Stimulated activated naive CD8-positive, alpha-beta T cell treated with anti-CD3 and anti-CD28 coated beads, Interleukin-15, amount 100 ng/mL, for 72 hours (primary cell): ENCODE results near the gene MELTF.

Source experiments
- ATAC-seq: fragments of 150-1000 bp; cut with Tn5 transposase; 2 replicates; pipeline ENCODE4 v1.10.0; 2021; ENCODE audit warnings: mild to moderate bottlenecking, moderate library complexity
- DNase-seq, 2 donors: peaks; one replicate each; pipeline ENCODE4 v3.0.0; 2021 to 2022
- H3K27ac Mint-ChIP-seq, 2 donors: one replicate each; pipeline ENCODE4 v1.8.0; 2022; ENCODE audit warnings: mild to moderate bottlenecking in 2 of 2, mixed read lengths in 2 of 2, moderate library complexity in 2 of 2
- H3K27me3 Mint-ChIP-seq: one replicate; pipeline ENCODE4 v1.8.0; 2022; ENCODE audit warnings: mixed read lengths
- H3K4me1 Mint-ChIP-seq: one replicate; pipeline ENCODE4 v1.8.0; 2022; ENCODE audit warnings: mild to moderate bottlenecking, mixed read lengths
- H3K4me3 Mint-ChIP-seq, 2 donors: one replicate each; pipeline ENCODE4 v1.8.0; 2022; ENCODE audit warnings: mild to moderate bottlenecking in 2 of 2, mixed read lengths in 2 of 2, moderate library complexity in 1 of 2
- H3K9me3 Mint-ChIP-seq, 2 donors: one replicate each; pipeline ENCODE4 v1.8.0; 2022; ENCODE audit warnings: mixed read lengths in 2 of 2

MELTF gene

DNA sequence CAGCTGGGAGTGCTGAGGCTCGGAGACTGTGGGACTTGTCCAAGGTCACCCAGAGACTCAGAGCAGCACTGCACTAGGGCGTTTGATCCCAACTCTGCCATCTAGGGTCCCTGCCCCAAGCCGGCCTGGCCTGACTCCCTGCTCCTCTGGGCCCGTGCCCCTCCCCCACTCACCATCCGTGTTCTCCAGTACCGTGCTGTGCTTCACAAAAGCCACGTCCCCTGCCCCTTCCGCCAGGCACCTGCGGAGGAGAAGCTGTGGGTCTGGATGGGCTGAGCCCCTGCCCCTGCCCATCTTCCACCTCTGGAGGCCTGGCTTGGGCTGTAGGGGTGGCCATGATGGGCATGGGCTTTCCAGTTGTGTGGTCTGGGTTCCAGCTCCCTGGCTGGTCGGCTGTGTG is 8.4 kb downstream of the MELTF start:
- DNase-seq = no peak
- Mint-ChIP-seq H3K4me3 (no peak overlapping the region), H3K27me3 (peaks cover 19% of the 10 kb centered on the region), H3K4me1 (peaks cover 15% of the 10 kb centered on the region), H3K9me3 (no peaks in the 10 kb centered on the region), H3K27ac (no peak overlapping the region)
- ATAC-seq = no peak

DNA sequence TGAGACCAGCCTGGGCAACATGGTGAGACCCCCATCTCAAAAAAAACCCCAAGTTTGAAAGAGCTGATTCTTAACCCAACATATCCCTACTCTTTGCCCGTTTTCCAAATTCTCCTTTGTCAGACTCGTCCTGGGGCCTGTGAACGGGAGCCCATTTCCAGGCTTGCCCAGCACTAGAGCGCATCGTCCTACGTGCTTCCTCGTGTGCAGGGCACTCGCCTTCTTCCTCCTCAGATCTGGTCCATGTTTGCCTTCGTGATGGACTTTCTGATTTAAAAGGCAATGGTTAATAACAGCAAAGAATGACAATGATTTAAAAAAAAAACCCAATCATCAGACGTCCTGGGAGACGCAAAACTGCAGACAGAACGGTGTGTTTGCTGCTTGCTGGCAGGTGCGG is 10.1 kb downstream of the MELTF start:
- DNase-seq (no peak), ATAC-seq (no peak)
- no peak overlapping the region for H3K4me3 Mint-ChIP-seq
- peaks cover 19% of the 10 kb centered on the region for H3K27me3 Mint-ChIP-seq
- peaks cover 15% of the 10 kb centered on the region for H3K4me1 Mint-ChIP-seq
- no peak overlapping the region for H3K27ac Mint-ChIP-seq
- H3K9me3 Mint-ChIP-seq = no peaks in the 10 kb centered on the region

DNA sequence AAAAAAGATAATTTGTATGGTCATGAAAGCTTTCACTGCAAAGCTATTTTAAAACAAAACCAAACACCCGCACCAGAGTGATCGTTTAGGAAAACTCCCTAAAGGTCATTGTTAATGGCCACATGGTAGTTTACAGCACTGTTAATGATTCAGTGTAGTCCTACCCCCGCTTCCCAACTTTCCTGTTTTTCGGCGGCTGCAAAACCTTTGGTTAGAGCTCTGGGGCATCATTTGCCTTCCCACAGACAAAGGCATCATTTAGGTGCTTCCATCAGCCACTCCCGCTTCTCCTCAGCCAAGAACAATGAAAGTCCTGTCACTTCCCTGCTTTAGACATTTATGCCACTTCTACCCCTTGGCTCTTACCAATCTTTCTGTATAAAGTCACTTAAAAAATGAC is 10.6 kb downstream of the MELTF start:
- Mint-ChIP-seq H3K4me1 (peaks cover 15% of the 10 kb centered on the region), H3K27me3 (peaks cover 19% of the 10 kb centered on the region), H3K9me3 (no peaks in the 10 kb centered on the region), H3K27ac (no peak overlapping the region), H3K4me3 (no peak overlapping the region)
- ATAC-seq = no peak
- DNase-seq = no peak

DNA sequence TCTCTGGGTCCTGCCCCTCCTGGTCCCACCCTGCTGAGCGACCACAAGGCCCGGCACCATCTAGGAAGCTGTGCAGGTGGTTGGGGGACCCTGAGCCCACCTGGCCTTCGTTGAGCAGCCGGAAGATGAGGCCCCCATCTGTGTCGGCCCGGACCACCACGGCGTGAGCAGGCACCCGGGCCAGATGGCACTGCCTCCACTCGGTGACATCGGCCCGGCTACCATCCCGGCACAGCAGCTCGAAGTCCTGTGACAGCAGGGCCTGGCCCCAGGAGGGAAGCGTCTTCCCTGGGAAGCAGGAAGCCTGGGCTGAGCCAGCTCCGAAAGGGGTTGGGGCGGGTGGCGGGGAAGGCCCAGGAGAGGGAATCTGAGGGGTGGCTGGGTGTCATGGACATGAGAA is 12.6 kb downstream of the MELTF start:
- ATAC-seq = no peak
- DNase-seq = no peak
- Mint-ChIP-seq H3K9me3 (no peaks in the 10 kb centered on the region), H3K27ac (no peak overlapping the region), H3K4me1 (no peaks in the 10 kb centered on the region), H3K27me3 (peaks cover 4% of the 10 kb centered on the region), H3K4me3 (no peak overlapping the region)

DNA sequence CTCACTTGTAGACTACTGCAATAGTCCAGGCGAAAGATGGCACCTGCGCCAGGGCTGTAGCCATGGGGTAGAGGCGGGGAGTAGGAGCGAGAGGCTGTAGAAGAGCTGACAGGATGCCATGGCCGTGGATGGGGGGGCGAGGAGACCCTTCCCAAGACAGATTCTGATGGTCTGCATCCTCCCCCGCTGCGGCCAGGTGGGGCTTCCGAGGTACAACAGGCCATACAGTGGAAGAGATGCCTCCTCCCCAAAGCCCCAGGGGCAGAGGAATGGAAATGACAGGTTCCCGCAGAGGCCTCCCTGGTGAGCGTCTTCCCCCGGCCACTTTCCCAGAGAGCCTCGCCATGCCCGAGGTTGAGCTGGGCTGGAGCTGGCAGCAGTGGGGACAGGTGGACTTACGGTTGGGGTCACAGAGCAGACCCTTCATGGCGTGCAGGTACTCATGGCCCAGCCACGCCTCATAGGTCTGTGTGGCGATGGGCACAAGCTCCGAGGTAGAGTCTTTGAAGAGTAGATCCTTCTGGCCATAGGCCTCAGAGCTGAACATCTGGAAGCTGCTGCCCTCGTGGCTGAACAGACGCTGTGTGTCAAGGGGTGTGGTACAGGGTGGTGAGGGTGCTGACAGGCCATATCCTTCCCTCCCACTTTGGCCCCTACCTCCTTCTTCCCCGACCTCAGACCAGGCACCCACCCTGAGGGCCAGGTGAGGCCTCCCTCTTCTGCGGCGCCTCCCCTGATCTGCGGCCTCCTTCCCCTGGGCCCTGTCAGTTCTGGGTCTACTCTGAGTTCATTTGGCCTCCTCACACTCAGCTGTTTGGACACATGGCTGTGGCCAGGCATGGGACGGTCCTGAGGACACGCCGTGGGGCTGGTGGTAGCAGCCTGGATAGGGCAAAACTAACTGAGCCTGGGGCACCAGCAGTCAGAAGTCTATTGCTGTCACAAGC is 13.6 kb downstream of the MELTF start:
- Mint-ChIP-seq H3K9me3 (no peaks in the 10 kb centered on the region), H3K27ac (no peak overlapping the region)
- ATAC-seq = peak; percentile 29

DNA sequence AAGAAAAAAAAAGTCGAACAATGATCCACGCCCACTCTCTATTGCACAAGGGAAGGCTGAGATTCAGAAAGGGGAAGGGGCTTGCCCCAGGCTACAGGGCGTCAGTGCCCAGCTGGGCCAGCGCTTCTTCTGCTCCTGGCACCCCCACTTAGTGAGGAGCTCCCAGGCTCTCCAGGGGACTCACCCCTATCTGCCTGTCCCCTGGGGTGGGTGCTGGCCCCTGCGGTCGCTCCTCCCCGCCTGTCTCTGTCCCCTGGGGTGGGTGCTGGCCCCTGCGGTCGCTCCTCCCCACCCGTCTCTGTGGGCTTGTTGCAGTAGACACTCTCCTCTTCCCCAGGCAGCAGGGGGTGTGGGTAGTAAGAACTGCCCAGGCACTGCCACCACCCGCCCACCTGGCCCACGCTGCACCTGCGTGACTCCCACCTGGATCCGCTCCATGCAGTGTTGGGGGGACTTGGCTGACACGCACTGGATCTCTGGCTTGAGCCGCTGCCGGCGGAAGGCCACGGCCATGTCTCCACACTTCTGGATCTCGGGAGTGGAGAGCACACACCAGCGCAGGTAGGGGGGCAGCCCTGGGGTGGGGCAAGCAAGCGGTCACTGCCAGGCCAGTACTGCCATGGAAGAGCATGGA is 14.6 kb downstream of the MELTF start:
- Mint-ChIP-seq H3K4me1 (no peaks in the 10 kb centered on the region), H3K4me3 (no peak overlapping the region), H3K27ac (peak overlapping the region in 1 of 2 donors; percentile 54), H3K27me3 (no peaks in the 10 kb centered on the region), H3K9me3 (no peaks in the 10 kb centered on the region)
- DNase-seq (no peak), ATAC-seq (peak; percentile 43)

More for the DNA sequence above, 13.6 kb downstream of the MELTF start:
- Mint-ChIP-seq H3K27me3 (no peaks in the 10 kb centered on the region), H3K4me3 (no peak overlapping the region), H3K4me1 (no peaks in the 10 kb centered on the region)
- no peak for DNase-seq

DNA sequence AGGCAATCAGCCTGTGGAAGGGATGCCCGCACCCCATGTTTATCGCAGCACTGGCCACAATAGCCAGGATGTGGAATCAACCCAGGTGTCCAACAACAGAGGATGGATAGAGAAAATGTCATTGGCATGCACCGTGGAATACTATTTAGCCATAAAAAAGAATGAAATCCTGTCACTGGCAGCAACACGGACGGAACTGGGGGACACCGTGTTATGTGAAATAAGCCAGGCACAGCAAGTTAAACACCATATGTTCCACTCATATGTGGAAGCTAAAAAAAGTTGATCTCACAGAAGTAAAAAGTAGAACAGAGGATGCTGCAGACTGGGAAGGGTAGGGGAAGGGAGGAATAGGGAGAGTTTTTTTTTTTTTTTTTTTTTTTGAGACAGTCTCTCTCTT is 15.6 kb downstream of the MELTF start:
- Mint-ChIP-seq H3K27me3 (no peaks in the 10 kb centered on the region), H3K27ac (no peak overlapping the region)

DNA sequence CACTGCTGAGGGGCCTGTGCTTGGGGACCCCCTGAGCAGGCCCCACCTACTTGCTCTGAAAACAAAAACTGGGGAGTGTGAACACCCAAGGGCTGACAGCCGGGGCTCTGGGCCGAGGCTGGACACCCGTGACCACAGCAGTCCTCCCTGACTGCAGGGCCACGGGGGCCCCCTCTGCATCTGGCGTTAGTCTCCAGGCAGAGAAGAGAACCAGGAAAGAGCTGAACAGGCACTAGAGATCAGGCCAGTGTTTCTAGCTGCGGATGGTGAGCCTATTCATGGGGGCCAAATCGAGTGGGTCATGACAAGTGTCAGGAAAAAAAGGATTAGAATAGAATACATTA is 17.1 kb downstream of the MELTF start:
- ATAC-seq (no peak), DNase-seq (no peak)
- H3K27ac Mint-ChIP-seq = peak overlapping the region in 1 of 2 donors; percentile 56
- no peaks in the 10 kb centered on the region for H3K27me3 Mint-ChIP-seq
- H3K4me3 Mint-ChIP-seq = no peak overlapping the region
- H3K9me3 Mint-ChIP-seq = no peaks in the 10 kb centered on the region
- no peaks in the 10 kb centered on the region for H3K4me1 Mint-ChIP-seq

More for the DNA sequence above, 15.6 kb downstream of the MELTF start:
- ATAC-seq (no peak), DNase-seq (no peak)
- no peak overlapping the region for H3K4me3 Mint-ChIP-seq
- no peaks in the 10 kb centered on the region for H3K9me3 Mint-ChIP-seq
- H3K4me1 Mint-ChIP-seq = no peaks in the 10 kb centered on the region

DNA sequence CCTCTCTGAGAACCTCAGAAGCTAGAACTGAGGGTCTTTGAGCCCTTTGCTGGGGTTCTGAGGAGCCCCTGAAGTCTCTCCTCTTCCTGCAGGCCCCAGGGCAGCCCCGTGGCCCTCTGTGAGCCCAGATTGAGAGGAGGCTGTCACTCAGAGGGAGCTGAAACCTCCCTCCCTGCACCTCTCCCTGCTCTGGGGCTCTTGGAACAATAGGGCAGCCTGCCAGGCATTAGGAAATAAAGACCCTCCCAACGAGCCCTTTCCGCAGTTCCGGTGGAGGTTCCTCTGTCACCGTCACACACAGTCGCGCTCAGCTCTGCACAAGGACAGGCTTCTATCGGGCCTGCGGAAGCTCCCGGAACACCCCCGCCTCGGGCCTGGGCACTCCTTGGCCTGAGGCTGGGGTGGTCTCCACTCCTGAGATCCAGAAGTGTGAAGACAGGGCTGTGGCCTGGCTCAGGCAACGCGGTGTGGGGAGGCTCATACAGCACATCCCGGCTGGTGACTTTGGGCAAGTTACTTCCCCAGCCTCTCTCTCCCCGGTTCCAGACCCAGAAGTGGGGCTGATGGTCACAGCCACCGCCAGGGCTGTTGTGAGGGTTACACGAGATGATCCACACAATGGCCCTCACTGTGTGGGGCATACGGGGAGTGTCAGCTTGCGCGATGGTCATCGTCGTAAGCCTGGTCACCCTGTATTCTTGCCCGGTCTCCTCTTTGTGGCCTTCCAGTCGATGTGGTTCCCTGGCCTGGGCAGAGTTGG is 17.7 kb downstream of the MELTF start:
- ATAC-seq = no peak
- Mint-ChIP-seq H3K4me1 (no peaks in the 10 kb centered on the region), H3K27ac (no peak overlapping the region), H3K27me3 (no peaks in the 10 kb centered on the region), H3K4me3 (no peak overlapping the region), H3K9me3 (no peaks in the 10 kb centered on the region)
- no peak for DNase-seq

DNA sequence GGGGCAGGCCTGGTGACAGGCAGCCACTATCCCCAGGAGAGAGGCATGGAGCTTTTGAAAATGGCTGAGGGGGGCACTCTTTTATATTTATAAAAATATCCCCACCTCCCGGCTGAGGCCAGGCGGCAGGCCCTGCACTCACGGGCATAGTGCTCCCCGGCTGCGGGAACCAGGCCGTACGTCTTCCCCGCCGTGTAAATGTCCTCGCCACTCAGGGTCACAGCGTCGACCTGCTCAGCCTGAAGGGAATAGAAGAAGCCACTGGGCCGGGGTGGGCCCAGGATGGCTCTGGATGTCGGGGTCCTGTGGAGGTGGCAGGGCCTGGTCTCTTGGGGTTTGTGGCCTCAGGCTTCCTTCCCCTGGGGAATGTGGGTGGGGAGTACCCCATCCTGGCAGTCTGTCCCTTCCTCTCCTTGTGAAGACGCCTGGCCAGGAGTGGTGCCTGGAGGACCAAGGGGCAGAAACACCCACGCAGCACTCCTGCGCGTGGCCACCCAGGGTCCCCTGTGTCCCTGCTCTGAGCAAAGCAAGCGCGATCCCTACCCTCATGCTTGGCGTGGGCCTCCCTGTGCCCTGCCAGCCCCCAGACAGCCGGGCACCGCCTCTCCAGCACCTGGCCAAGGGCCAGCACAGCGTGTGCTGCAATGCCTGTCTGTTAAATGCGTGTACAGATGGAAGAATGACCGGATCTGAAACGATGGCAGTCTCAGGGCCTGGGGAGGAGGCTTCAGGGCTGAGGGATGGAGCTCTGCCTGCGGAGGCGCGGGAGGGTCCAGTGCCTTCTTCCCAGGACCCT is 18.9 kb downstream of the MELTF start:
- Mint-ChIP-seq H3K4me1 (no peaks in the 10 kb centered on the region), H3K4me3 (no peak overlapping the region), H3K27me3 (no peaks in the 10 kb centered on the region), H3K27ac (peak overlapping the region in 1 of 2 donors; percentile 6), H3K9me3 (no peaks in the 10 kb centered on the region)
- no peak for DNase-seq
- ATAC-seq = no peak

DNA sequence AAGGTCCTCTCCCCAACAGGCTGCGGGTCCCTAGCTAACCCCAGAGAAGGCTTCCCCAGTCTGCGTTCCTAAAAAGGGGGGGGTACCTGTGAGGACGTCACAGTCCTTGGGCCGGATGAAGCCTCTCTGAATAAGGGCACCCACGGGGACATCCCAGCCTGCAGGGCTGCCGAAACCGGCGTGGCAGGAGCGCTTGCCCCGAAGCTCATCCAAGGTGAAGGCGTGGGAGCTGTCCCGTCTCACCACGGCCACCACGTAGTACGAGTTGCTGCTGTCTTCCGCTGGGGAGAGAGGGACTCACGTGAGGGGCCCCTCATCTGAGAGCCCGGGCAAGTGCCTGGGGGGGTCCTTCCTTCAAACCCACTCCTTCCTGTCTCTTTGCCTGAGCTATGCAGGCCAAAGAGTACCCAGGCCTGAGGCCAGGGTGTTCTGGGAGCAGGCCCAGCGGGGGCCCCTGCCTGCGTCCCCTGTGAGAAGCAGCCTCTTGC is 20.0 kb downstream of the MELTF start:
- H3K27ac Mint-ChIP-seq = no peak overlapping the region
- no peak for ATAC-seq
- peaks cover 8% of the 10 kb centered on the region for H3K27me3 Mint-ChIP-seq
- H3K9me3 Mint-ChIP-seq = no peaks in the 10 kb centered on the region
- H3K4me1 Mint-ChIP-seq = peaks cover under 1% of the 10 kb centered on the region
- DNase-seq = no peak
- no peak overlapping the region for H3K4me3 Mint-ChIP-seq

DNA sequence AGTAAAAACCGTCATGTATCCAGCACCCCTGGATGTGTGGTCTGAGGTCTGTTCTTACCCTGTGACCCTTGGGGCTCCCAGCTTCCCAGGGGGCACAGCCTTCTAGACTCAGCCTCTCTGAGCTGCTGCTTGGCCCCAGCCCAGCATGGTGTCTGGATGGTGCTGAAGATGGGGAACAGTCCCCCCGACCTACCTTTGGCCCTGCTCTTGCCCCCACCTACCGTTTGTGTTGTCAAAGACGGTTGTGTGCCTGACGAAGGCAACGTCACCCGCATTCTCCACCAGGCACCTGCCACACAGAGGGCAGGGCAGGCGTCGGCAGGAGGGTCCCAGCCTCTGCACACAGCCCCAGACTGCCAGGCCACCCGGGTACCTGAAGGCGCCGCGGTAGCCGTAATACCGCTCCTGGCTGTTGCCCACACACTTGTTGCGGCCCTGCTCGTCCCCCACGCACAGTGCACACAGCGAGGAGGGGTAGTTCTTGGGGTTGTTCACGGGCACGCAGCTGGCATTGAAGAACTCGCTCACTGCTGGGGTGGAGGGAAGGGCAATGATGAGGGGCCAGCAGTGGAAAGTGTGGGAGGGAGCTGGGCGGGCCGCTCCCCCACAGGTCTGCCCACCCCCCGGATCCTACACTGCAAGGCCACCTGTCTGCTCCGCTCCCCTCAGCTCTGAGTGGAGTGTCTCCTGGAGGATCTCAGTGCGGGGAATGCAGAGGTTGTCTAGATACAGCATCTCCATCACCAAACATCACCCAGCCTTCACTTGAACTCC is 21.0 kb downstream of the MELTF start:
- ATAC-seq (no peak), DNase-seq (no peak)
- Mint-ChIP-seq H3K9me3 (no peaks in the 10 kb centered on the region), H3K4me3 (no peak overlapping the region), H3K4me1 (peaks cover 10% of the 10 kb centered on the region), H3K27ac (no peak overlapping the region), H3K27me3 (peaks cover 9% of the 10 kb centered on the region)

DNA sequence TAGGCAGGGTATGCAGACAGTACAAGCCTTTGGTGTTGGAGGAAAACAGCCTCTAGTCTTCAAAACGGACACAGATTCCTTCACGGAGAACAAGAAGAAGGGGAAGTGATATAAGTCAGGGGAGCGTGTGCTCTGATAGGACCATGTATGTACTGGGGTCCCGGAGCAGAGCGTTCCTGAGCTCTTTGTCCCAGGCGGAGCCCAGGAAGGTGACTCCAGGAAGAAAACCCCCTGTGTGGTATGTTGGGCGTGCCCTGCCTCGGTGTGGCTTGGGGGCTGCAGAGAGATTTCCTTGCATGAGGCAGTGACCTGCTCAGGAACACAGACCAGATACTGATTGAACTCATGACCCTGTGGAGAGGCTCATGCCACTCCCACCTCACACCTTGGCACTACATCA is 21.7 kb downstream of the MELTF start:
- Mint-ChIP-seq H3K27ac (no peak overlapping the region), H3K4me3 (no peak overlapping the region), H3K4me1 (peaks cover 10% of the 10 kb centered on the region), H3K27me3 (peaks cover 9% of the 10 kb centered on the region), H3K9me3 (no peaks in the 10 kb centered on the region)
- no peak for ATAC-seq
- no peak for DNase-seq

DNA sequence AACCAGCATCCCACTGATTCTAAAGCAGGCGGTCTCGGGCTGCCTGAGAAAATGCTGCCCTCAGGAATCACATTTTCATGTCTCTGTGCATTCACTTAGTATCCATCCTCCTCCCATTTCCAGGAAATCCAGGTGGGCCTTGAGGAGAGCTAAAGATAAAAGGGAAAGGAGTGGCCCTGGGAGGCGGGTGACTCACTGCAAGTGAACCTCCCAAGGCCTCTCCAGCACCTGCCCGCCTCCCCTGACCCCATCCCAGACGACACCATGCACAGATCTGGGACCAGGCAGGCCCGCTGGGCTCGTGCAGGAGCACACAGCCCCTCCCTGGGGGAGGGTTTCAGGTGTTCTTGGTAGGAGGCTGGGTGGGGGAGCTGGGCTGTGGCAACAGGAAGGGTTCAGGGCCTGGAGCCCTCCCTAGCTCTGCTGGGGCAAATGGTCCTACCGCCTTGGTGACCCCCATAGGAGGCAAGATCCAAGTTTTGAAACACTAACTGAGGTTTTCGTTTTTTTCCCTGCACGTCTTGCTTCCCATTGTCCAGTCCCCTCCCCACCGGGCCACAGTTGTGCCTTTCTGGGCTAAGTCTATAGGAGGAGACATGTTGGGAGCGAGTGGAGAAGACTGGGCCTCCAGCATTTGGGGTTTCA is 22.2 kb downstream of the MELTF start:
- Mint-ChIP-seq H3K9me3 (no peaks in the 10 kb centered on the region), H3K4me3 (no peak overlapping the region), H3K4me1 (peaks cover 10% of the 10 kb centered on the region), H3K27me3 (peaks cover 9% of the 10 kb centered on the region), H3K27ac (no peak overlapping the region)
- ATAC-seq (no peak), DNase-seq (no peak)
